Upper lobe of left lung (tissue), 6 donors: ENCODE measurements around the gene TMTC2. TPM values are rescaled to one million over a fixed set of nuclear protein-coding genes. Genes with fewer than 3 reads are reported as not detected.

Experiments used
- ATAC-seq, 2 donors: fragments of 200-7000 bp; cut with Tn5 transposase; one replicate each; pipeline ENCODE4 v1.9.1; 2022; ENCODE audit warnings: mild to moderate bottlenecking in 2 of 2, moderate library complexity in 2 of 2; ENCODE audit not compliant: low FRiP score in 2 of 2
- DNase-seq, 2 donors: peaks; one replicate each; pipeline ENCODE4 v3.0.0-alpha.2; 2019 to 2020
- H3K27ac ChIP-seq, 4 donors: fragments of 200-600 bp; sonication (generic); one replicate each; pipeline ENCODE4 v1.5.1; 2016 to 2019
- H3K27me3 ChIP-seq, 4 donors: fragments of 200-600 bp; sonication (generic); one replicate each; pipeline ENCODE4 v1.5.1; 2017 to 2019
- H3K36me3 ChIP-seq, 4 donors: fragments of 200-600 bp; sonication (generic); one replicate each; pipeline ENCODE4 v1.5.1; 2016 to 2019
- H3K4me1 ChIP-seq, 4 donors: fragments of 200-600 bp; sonication (generic); one replicate each; pipeline ENCODE4 v1.5.1; 2018 to 2019
- H3K4me3 ChIP-seq, 4 donors: fragments of 200-600 bp; sonication (generic); one replicate each; pipeline ENCODE4 v1.5.1; 2017 to 2019; ENCODE audit warnings: mild to moderate bottlenecking in 2 of 4, moderate library complexity in 1 of 4
- H3K9me3 ChIP-seq, 4 donors: fragments of 200-600 bp; sonication (generic); one replicate each; pipeline ENCODE4 v1.5.1; 2018 to 2019
- EP300 ChIP-seq, 4 donors: sonication (generic); formaldehyde crosslinking; IDR thresholded peaks; one replicate each; pipeline ENCODE4 v1.5.1; 2017; ENCODE audit warnings: antibody characterized with exemption in 4 of 4, control low read depth in 2 of 4
- POLR2A ChIP-seq, 4 donors: fragments of 450-650 bp; IDR thresholded peaks; one replicate each; pipeline ENCODE4 v1.5.1; 2016 to 2017; ENCODE audit warnings: antibody characterized with exemption in 4 of 4, mild to moderate bottlenecking in 2 of 4
- POLR2AphosphoS5 ChIP-seq, 2 donors: sonication (generic); formaldehyde crosslinking; IDR thresholded peaks; one replicate each; pipeline ENCODE4 v1.5.1; 2017; ENCODE audit warnings: antibody characterized with exemption in 2 of 2
- WGBS, 2 donors: methylation state at CpG; one replicate each; pipeline ENCODE4 v1.1.5; 2017 to 2018; 5-methylcytosine and 5-hydroxymethylcytosine counted together
- total RNA-seq, 6 donors: library from RNA; depleted of rRNA in 4 of 6; stranded (reverse); fragments of >200 nt in 4 of 6; gene quantifications; one replicate each; pipeline versions ENCODE4 v1.1.0 to v1.2.1, GENCODE V29; 2016 to 2021
- TF ChIP-seq, protein P1 (sequence below), 6 experiments: fragments of 450-650 bp in 4 of 6; fragments of 200-600 bp in 2 of 6; sonication (generic) in 2 of 6; IDR thresholded peaks; one replicate each; pipeline ENCODE4 v1.5.1; 2016 to 2019; ENCODE audit warnings: antibody characterized with exemption in 6 of 6
- donor health status: DM: no; HTN: no; CAD: no; lungs with moderate emphysema.
- donor health status: DM: no; HTN: yes; CAD: no; lungs with severe emphysema.

TMTC2 gene
- total RNA-seq, 6 donors from 2014 or later, result 21.2 to 37.7 (median 26.8) TPM

DNA sequence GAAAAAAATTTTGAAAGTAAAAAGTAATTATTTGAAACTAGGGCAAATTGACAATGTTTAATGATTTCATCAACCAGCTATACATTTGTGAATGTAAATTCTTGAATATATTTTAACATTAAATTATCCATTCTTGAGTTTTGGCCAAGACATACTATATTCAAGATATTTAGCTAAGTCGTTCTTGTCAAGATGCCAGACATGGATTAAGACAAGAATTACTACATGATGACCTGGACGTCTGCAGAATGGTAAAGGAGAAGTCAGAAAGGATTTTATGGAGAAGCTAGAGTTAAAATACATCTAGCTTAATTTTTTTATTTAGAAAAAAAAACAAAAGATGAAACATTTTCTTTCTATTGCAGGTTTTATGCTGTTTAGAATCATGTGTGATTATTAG, 255.8 kb downstream of the TMTC2 start:
- Histone ChIP-seq H3K27ac (no peak overlapping the region), H3K9me3 (no peaks in the 10 kb centered on the region), H3K4me3 (no peak overlapping the region), H3K4me1 (peaks cover 0 to 3% (median 0%) of the 10 kb centered on the region in 4 donors), H3K36me3 (no peaks in the 10 kb centered on the region), H3K27me3 (no peaks in the 10 kb centered on the region)
- no peak for DNase-seq
- no peak for ATAC-seq
- WGBS, 2 donors, result 59 to 62% methylated on average over 2 of the region's 2 CpGs
- TF ChIP-seq POLR2AphosphoS5 (IDR thresholded peaks at IDR 0.05) (no peak), EP300 (IDR thresholded peaks at IDR 0.05) (no peak), POLR2A (IDR thresholded peaks at IDR 0.05) (no peak)
- TF ChIP-seq, protein P1, sequence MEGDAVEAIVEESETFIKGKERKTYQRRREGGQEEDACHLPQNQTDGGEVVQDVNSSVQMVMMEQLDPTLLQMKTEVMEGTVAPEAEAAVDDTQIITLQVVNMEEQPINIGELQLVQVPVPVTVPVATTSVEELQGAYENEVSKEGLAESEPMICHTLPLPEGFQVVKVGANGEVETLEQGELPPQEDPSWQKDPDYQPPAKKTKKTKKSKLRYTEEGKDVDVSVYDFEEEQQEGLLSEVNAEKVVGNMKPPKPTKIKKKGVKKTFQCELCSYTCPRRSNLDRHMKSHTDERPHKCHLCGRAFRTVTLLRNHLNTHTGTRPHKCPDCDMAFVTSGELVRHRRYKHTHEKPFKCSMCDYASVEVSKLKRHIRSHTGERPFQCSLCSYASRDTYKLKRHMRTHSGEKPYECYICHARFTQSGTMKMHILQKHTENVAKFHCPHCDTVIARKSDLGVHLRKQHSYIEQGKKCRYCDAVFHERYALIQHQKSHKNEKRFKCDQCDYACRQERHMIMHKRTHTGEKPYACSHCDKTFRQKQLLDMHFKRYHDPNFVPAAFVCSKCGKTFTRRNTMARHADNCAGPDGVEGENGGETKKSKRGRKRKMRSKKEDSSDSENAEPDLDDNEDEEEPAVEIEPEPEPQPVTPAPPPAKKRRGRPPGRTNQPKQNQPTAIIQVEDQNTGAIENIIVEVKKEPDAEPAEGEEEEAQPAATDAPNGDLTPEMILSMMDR (IDR thresholded peaks at IDR 0.05), result no peak

DNA sequence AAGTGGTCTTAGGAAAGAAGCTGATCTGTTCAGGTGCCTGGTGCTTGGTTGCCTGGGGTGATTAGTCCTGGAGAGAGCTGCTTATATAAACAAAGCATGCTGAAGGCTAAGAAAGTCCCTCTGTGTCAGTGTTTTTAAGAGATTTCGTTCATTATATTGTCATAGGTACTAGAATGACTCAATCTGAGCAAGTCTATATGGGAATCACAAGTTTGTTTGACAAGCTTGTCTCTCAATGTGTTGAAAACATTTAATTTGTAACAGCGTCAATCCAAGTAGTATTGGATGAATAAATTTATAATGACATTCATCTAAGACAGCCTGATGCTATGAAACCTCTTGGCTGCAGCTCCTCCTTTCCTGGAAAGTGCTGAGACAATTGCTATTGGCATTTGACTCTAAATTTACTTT, 256.3 kb downstream of the TMTC2 start:
- TF ChIP-seq EP300 (IDR thresholded peaks at IDR 0.05), result no peak
- no peak for TF ChIP-seq POLR2A (IDR thresholded peaks at IDR 0.05)
- no peak for TF ChIP-seq POLR2AphosphoS5 (IDR thresholded peaks at IDR 0.05)
- TF ChIP-seq, protein P1 (IDR thresholded peaks at IDR 0.05), result no peak
- Histone ChIP-seq H3K36me3 (no peaks in the 10 kb centered on the region), H3K27ac (no peak overlapping the region), H3K27me3 (no peaks in the 10 kb centered on the region), H3K4me3 (no peak overlapping the region), H3K9me3 (no peaks in the 10 kb centered on the region), H3K4me1 (peaks cover 0 to 3% (median 0%) of the 10 kb centered on the region in 4 donors)
- DNase-seq (no peak), ATAC-seq (no peak)
- WGBS, 2 donors, result 72 to 79% methylated on average over 2 of the region's 2 CpGs

DNA sequence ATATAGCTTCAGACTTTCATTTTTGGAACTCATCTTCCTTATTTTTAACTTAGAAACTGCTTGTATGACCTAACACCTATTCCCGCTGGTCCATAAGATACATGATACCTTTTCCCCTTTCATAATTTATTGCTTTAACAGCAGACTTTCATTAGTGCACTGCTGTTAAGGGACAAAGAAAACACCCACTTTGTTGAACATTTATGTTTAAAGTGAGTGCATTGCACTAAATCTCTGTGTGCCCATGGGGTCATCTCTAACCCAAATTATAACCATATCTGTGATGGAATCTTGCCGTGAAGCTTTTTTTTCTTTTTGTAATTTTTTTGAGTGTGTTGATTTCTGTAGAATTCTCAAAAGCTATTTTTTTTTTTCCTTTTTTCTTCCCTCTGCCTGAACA, 261.8 kb downstream of the TMTC2 start:
- no peak for ATAC-seq
- no peaks in the 10 kb centered on the region for H3K27me3 ChIP-seq
- WGBS, 2 donors, result 88 to 95% methylated on average over 2 of the region's 2 CpGs

DNA sequence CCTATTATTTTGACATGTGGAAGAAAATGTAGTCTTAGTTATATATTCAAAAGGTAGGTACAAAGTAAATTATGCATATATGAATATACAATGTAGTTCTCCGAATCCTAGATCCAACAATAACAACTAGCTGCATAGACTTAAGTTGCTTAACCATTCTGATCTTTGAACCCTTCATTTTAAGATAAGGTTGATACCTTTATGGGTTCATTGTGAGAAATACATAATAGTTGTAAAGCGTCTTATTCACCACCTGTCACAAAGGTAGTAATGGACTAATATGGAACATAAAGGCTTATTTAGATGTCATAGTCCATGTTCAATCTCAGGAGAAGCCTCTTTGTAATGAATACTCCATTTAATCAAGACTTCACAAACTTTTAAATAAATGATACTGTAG, 263.6 kb downstream of the TMTC2 start:
- Histone ChIP-seq H3K4me1 (peaks cover 0 to 7% (median 0%) of the 10 kb centered on the region in 4 donors), H3K9me3 (no peaks in the 10 kb centered on the region), H3K27ac (no peak overlapping the region), H3K36me3 (no peaks in the 10 kb centered on the region), H3K27me3 (no peaks in the 10 kb centered on the region), H3K4me3 (no peak overlapping the region)
- 94 to 96% methylated on average over 2 of the region's 2 CpGs for WGBS, 2 donors
- DNase-seq (no peak), ATAC-seq (no peak)
- TF ChIP-seq, protein P1 (IDR thresholded peaks at IDR 0.05), result no peak
- TF ChIP-seq POLR2A (IDR thresholded peaks at IDR 0.05) (no peak), POLR2AphosphoS5 (IDR thresholded peaks at IDR 0.05) (no peak), EP300 (IDR thresholded peaks at IDR 0.05) (no peak)

More for the DNA sequence above, 261.8 kb downstream of the TMTC2 start:
- DNase-seq, result no peak
- H3K4me3 ChIP-seq, result no peak overlapping the region
- H3K36me3 ChIP-seq, result no peaks in the 10 kb centered on the region
- no peak for TF ChIP-seq POLR2A (IDR thresholded peaks at IDR 0.05)
- TF ChIP-seq POLR2AphosphoS5 (IDR thresholded peaks at IDR 0.05), result no peak
- TF ChIP-seq, protein P1 (IDR thresholded peaks at IDR 0.05), result no peak
- no peak for TF ChIP-seq EP300 (IDR thresholded peaks at IDR 0.05)
- no peaks in the 10 kb centered on the region for H3K4me1 ChIP-seq
- H3K27ac ChIP-seq, result no peak overlapping the region
- no peaks in the 10 kb centered on the region for H3K9me3 ChIP-seq

DNA sequence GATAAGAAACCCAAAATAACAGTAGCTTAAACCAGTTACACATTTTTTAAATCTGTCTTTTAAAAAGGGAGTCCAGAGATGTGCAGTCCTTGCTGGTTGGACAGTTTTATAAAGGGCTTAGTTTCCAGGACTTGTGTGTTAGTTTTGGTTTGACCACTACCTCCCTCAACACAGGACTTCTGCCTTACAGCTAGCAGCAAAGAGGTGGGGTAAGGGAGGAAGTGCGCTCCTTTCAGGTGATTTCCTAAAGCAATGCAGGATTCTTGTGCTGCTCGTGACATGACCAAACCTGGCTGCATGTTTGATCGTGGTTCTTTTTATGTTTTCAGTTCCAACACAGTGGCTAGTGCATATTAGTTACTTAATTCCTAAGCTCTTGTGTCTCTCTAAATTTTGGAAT, 266.2 kb downstream of the TMTC2 start:
- Histone ChIP-seq H3K27me3 (no peaks in the 10 kb centered on the region), H3K9me3 (no peaks in the 10 kb centered on the region), H3K27ac (no peak overlapping the region), H3K4me1 (peaks cover 0 to 7% (median 0%) of the 10 kb centered on the region in 4 donors), H3K4me3 (no peak overlapping the region), H3K36me3 (no peaks in the 10 kb centered on the region)
- DNase-seq, result no peak
- no peak for ATAC-seq
- 82 to 83% methylated on average over 3 of the region's 3 CpGs for WGBS, 2 donors
- TF ChIP-seq POLR2A (IDR thresholded peaks at IDR 0.05) (no peak), POLR2AphosphoS5 (IDR thresholded peaks at IDR 0.05) (no peak), EP300 (IDR thresholded peaks at IDR 0.05) (no peak)
- TF ChIP-seq, protein P1 (IDR thresholded peaks at IDR 0.05), result no peak
